GM21737 (cell line): Measurements from ENCODE around the gene CD40LG.

Source experiments
- ATAC-seq: cut with Tn5 transposase; IDR thresholded peaks from one replicate; pipeline ENCODE4 v1.9.1; 2021; ENCODE audit warnings: mild to moderate bottlenecking, moderate library complexity; ENCODE audit not compliant: unreplicated experiment

The CD40LG gene

DNA sequence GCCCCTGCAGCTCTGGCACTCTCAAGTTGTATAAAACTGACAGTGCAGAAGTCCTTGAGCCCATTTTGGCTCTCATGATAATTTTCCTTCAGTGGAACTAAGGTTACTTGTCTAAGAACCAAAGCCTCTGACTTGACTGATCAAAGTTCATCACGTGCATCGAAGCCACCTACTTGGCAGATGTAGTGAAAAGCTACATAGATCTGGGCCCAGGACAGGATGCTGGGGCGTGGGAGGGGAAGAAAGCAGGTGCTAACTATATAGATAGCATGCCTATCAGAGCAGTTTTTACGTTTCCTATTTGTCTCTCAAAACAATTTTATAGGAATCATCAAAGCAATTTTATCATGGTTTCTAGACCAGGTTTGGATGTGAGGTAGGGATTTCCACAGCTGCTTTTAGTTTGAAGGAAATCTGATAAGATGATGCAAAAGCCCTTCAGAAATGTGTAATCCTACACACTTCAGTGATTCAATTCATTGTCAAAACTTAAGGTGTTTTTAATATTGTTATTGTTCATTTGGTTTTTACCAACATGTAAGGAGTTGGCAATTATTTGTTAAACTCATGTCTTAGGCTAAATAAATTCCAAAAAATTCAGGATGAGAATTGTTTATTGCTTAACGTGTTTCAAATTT lies 1.2 kb upstream of the CD40LG start:
- no peak for ATAC-seq

DNA sequence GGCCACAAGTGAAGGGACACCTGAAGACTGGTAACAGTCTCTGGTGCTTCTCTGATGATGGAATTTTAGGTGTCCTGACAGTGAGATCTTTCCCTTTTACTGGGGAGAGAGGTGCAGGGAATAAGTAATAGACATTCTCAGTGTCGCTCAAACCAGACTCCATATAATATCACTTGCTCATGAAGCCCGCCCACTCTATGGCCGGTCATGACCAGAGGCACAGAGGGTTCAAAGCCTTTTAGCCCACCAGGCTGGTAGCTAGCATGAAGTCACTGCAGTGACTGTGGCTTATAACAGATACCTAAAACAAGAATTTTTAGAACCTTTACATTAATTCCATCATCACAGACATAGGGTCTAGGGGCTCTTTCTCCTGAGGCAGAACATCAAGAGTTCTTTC lies 2.9 kb downstream of the CD40LG start:
- no peak for ATAC-seq

DNA sequence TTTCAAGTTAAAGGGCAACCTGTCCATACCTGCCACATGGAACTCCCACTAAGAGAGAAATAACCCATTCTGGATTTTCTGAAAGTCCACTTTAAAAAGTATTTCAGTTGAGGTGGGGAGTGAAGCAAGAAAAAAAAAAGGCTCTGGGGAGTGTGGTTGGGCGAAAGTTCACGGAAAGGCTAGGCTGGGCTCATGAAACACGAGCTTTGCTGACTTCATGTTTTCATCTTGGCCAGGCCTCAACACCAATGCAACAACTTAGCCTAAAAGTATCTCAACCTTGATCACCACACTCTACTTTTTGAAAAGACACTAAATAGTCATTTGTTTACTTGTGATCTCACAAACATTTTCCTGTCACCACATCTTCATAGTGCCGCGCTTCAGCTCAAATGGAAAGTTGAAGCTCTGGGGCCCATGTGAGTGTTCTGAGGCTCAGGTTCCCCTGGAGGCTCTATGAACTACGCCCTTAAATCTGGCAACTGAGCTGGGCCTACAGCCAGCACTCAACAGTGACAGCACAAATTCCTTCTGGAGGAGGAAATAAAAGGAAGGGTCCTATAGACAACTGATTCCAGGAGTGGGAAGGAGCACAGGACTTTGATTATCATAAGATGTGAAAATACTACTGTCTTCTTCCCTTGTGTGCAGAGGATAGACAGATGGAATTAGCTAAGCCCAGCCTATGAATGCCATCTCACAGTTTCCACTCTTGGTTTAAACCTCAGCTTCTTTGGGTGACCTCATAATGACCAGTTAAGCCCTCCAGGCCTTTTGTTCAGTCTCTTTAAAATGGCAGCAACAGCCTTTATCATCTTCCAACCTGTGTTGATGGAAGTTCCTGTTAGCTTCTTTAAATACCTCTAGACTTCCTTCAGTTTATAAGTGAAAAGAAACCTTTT lies 5.1 kb downstream of the CD40LG start:
- ATAC-seq = no peak

DNA sequence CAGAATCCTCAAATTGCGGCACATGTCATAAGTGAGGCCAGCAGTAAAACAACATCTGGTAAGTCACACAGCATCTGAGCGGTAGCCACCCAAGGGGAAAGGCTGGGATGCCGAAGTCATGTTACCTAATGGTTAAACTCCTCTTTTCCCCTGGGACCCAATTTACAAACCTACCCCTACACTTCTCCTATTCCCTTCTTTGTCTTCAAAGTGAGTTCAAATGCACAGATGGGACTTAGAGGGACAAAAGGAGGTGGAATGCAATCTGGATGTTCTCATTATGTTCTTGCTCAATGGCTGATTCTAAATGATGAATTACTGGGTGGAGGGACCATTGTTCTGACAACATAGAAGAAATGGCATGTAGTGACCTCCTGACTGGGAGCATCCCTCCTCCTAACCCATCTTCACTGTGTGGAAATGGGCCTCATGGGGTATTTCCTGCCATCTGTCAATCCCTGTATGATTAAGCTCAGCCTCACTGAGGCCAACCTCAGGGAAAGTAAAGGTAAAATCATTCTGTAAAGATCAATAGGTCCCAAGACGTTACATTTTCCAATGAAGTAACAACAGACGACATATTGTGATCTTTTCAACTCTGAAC lies 8.5 kb downstream of the CD40LG start:
- ATAC-seq = no peak

DNA sequence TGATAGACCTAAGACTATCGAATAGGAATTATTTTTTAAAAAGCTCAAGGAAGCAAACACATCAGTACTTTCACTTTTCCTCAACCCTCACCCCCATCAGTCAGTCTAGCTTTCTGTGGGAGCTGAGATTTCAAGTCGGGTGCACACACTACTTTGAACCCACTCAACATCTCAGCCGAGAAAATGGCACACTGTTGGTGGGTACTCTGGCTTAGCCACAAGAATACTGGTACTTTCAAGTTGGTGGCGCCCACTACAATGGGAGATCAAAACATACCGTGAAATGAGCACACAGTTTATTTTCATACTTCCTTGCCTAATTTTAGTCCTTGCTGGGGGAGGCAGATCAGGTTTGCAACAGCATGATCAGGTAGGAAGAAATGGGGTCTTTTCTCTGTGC lies 10.2 kb downstream of the CD40LG start:
- no peak for ATAC-seq

DNA sequence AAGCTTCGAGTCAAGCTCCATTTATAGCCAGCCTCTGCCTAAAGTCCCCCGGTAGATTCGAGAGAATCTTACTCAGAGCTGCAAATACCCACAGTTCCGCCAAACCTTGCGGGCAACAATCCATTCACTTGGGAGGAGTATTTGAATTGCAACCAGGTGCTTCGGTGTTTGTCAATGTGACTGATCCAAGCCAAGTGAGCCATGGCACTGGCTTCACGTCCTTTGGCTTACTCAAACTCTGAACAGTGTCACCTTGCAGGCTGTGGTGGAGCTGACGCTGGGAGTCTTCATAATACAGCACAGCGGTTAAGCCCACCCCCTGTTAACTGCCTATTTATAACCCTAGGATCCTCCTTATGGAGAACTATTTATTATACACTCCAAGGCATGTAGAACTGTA lies 11.2 kb downstream of the CD40LG start:
- no peak for ATAC-seq

DNA sequence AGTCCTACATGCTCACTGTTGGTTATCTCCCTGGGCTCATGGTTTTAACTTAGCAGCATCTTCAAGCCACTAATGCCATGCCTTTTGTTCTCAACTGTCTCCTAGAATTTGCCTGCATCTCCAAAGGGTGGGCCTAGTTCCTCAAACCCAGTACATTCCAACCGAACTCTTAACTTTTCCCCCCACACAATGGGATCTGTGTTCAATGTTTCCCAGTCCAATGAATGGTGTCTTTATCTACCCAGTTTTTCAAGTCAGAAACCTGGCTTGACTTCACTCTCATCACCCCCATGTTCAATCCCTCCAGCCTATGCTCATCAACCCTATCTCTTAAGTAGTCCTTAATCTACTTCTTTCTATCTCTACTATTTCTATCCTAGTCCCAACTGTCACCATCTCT lies 12.9 kb downstream of the CD40LG start:
- no peak for ATAC-seq

DNA sequence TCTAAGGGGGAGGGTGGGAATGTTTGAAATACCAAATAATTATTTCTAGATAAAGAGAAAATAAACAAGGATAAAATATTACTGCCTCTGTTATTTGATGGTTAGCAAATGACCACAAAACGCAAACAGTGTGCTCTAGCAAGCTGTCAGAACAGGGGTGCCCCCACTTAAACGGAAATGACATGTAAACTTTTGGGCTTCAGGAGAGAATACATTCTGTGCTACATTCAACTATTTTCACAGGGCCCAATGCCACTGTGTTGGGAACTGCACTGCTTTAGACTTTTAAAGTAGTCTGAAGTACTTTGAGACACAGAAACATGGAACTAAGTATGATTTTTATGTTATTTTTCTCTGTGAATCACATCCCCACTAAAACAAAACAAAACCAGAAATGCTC lies 14.1 kb downstream of the CD40LG start:
- ATAC-seq = no peak

DNA sequence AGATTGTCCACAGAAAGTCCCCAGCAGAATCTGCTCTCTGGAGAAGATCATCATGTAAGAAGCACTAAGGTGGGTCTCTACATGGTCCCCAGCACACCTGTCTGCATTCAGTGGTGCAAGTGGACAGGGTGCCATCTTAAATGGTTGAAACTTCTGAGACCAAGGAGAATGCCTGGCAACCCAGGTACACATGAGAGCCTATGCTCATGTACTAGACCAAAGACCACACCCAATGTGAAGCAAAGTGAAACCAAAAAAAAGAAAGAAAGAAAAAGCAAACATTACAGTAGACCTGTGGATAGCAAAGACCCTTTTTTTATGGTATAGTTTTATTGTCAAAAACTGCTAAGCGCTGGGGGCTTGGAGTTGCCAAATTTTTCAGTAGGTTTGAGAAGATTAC lies 15.0 kb downstream of the CD40LG start:
- ATAC-seq = no peak

DNA sequence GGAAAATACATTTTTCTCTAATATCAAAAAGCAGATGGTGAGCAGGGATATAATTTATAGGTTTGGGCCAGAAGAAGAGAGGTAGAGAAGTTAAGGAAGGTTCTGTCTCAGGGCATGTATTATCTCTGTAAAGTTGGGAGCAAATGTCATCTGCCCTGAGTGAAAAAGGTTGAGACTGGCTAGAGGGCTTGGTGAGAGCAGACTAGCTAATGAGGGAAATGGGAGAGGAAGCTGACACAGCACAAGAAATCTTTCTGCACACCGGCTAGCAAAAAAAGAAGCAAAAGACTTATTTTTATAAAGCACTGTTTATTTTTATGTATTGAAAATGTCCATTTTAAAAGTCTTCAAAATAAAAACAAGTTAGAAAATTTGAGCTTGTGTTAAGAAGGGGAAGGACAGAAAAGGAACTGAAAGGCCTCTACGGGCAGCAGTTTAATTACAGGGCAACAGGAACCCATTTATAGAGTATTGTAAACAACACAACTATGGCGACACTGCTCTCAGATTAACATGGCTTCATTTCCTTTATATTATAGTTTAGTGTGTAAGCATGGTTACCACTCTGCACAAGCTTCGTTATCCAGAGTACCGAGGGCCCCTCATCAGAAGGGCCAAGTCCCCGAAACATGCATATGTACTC lies 17.4 kb downstream of the CD40LG start:
- ATAC-seq = no peak

DNA sequence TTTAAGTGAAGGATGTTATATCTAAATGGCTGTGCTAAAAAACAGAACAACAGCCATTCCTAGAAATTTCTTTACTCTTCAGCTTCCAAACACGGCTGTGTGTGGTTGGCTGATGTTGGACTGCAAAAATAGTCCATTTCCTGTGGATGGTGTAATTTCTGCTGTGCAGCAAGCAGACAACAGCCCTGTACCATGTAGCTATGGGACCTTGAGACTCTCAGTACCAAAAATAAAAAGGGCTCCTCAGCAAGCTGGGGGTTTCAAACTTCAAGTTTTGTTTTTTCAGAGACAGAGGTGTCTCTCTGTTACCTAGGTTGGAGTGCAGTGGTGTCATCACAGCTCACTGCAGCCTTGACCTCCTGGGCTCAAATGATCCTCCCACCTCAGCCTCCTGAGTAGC lies 18.1 kb downstream of the CD40LG start:
- no peak for ATAC-seq

DNA sequence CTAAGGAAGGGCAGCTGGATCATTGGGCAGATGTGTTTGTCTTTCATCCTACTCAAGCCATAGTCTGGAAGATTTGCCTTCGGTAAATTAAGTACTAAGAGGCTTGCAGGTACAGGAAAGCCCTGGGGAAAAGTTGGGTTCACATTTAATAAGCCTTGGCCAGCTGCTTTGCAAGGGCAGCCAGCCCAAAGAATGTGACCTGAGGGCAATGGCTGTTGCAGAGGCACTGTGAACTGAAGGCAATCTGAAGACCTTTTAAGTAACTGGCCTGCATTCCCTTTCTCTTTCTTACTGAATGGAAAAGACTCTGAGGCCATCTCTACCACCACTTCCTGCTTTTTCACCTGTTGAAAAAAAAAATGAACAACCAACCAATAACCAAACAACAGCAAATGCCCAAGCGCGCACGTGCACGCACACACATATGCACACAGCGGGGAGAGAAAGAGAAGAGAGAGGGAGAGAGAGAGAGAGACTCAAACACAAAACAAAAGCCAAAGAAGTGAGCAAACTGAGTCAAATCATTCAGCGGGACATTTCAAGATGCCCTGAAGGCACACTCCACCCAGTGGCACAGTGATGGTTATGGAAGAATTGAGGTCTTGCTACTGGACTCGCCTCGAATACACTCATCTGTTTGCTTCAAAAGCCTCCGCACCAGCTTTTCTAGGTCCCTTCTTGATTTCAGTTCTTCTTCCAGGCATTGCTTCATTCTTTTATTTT lies 19.6 kb downstream of the CD40LG start:
- ATAC-seq = no peak

DNA sequence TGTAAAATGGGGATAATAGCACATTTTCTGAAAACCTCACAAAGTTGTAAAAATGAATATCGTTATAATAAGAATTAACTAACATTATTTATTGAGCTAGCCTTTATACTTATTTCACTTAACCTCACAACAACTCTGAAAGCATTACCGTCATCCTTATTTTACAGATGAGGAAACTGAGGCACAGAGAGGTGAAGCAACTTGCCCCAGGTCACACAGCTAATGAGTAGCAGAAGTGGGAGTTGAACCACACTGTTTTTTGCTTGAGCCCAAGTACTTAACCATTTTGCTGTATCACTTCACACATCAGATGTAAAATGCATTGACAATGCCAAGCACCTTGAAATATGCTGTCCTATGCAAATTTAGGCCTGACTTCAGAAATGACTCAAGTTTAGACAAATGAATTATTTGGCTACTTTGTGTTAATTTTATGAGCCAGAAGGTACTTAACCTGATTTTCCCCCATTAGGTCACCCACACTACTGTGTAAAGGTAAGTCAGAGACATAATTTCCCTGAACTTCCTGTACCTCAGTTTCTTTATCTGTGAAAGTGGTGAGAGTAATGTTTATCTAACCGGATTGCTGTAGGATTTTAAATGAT lies 23.1 kb downstream of the CD40LG start:
- no peak for ATAC-seq

DNA sequence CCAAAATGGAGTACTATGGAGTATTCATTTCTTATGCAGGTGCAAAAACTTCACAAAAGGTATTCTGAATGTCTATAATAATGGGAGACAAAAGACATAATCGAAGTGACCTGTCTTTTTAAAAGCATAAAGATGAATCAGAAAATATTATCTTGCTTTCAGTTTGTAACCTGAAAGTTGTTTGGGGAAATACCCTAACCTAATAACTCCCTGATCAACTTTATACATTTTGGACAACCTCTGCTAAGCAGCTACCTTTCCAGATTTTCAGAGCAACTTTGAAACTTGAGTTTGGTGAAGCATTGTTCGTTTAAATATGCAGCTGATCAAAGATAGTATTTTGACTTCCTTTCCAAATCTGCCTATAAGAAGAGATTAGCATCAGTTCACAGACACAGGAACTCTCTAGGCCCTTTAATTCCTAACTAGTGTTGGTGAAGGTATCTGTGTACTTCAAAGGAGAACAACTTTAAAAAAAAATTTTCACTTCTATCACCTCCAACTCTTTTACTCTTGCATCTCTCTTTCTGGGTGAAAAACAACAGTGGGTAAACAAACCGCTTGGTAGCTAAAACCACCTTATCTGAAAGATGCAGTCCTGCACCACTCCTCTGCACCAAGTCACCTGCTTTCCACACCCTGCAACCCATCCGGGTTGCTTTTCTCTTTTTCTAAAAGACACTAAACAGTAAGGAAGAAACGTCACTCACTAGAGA lies 26.5 kb downstream of the CD40LG start:
- ATAC-seq = no peak

DNA sequence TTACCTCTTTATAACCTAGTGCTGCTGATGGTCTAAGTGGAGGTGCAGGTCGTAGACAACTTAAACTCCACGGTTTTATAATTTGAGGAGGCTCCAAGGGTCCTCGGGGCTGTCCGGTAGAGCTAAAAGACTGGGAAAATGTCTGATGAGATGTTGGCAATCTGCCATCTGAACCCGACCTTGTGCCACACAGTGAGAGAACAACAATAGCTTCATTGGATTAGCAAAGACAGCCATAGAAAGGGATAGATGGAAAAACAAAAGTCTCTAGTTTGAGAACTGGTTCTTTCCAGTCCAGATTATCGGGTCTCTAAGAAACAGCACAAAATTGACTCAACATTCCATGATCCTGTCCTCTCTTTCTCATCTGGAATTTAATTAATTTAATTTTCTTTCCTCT lies 31.6 kb downstream of the CD40LG start:
- ATAC-seq = no peak

DNA sequence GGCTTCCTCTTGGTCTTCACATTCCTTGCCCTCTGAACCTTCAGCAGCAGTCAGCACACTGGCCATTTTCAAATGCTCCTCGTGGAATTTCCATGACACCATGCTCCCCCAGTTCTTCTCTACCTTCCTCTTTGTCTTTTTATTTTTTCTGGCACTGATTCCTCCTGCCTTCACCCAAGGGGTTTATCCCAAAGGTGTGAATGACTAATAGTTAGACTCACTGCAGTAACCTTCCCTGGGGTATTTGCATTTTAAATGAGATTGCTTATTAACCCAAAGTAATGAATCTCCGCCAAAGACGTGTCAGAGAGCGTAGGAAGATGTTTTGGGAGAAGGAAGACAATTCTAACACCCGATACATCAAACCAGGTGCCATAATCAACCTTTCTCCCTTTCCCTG lies 36.2 kb downstream of the CD40LG start:
- ATAC-seq = no peak

DNA sequence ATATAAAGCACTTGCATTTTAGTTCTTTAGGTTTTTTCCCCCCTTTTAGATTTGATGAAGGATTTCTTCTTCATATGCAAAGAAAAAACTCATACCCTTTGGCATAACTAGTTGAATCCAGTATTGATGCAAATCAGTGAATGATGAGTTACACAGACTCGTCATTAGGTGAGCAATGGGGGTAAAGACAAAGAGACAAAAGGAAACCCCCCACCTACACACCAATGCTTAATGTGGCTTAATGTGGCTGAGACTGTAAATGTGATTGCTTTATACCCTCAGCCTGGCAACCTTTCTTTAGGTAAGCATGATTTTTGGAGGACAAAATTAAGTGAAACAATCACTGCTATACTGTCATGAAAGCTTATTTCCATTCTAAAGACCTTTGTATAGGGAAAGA lies 39.5 kb downstream of the CD40LG start:
- ATAC-seq = no peak

DNA sequence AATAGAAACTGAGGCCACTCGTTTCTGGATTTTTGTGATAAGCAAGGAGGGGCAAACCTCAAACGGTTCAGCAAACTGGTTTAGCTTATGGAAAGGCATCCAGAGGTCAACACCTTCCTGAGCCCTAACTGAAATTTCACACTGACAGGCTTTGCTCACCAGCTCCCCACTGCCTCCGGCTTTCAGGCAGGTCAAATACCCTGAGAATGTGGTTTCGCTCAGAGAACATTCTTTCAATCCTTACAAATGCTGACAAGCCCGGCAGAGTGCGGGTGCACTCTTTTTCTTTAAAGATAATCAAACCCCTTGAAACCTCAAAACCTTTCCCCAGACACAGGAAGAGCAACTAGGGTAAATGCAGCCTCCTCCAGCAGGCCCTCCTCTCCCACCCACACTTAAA lies 41.5 kb downstream of the CD40LG start:
- no peak for ATAC-seq

DNA sequence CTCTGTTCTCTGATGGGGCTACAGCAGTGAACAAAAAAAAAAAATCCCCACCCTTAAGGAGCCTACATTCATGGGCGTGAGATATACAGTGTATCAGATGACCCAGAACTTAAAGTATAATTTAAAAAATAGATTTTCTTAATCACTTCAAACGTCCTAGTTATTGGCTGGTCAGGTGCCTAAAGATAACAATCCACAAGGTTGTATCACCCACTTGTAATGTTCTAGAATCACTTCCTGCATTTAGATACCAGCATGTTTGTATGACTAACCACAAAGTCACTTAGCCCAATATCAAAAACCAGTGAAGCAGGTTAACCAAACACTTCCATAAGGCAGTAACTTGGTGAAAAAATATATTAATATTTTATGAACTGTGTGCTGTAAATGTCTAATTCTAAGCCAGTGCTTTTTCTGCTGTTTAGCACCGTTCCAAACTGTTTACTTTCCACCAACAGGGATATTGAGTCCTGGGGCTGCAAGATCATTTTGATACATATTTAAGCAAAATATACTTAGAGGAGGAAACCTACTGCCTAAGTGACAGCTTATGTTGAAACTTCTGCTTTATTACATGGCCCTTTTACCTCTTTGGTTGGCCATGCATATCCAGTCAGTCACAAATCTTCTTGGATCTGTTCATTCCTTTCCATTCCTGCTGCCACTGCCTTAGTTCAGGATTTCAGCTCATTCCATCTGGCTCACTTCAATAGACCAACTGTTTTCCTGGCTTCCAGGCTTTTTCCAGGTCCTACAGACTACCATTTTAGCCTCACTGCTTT lies 43.3 kb downstream of the CD40LG start:
- ATAC-seq = no peak
